Lung (tissue), 12 donors: ENCODE results near the gene LSM10. TPM values are rescaled to one million over a fixed set of nuclear protein-coding genes. Genes with fewer than 3 reads are reported as not detected.

Experiments used
- ATAC-seq: fragments of 200-7000 bp; cut with Tn5 transposase; one replicate; pipeline ENCODE4 v1.9.1; 2020; ENCODE audit warnings: moderate number of reproducible peaks; ENCODE audit not compliant: insufficient read depth, low FRiP score
- DNase-seq, 3 donors: peaks; one replicate each; pipeline ENCODE4 v3.0.0-alpha.2; 2013 to 2017
- H3K27ac ChIP-seq, 2 donors: one replicate each; pipeline ENCODE4 v1.5.1; 2013; ENCODE audit warnings: mild to moderate bottlenecking in 2 of 2, moderate library complexity in 2 of 2, control low read depth in 1 of 2, inconsistent platforms in 1 of 2, low read depth in 1 of 2, low read length in 1 of 2
- H3K27me3 ChIP-seq, 3 donors: one replicate each; pipeline ENCODE4 v1.5.1; 2013; ENCODE audit warnings: low read length in 2 of 3; ENCODE audit not compliant: control insufficient read depth in 3 of 3, insufficient read depth in 3 of 3
- H3K36me3 ChIP-seq, 4 donors: one replicate each; pipeline ENCODE4 v1.5.1; 2013; ENCODE audit warnings: low read length in 4 of 4, mild to moderate bottlenecking in 1 of 4, moderate library complexity in 1 of 4; ENCODE audit not compliant: control insufficient read depth in 4 of 4, insufficient read depth in 4 of 4
- H3K4me1 ChIP-seq, 5 donors: one replicate each; pipeline ENCODE4 v1.5.1; 2013; ENCODE audit warnings: low read length in 5 of 5, mild to moderate bottlenecking in 2 of 5, moderate library complexity in 1 of 5; ENCODE audit not compliant: control insufficient read depth in 5 of 5, insufficient read depth in 5 of 5
- H3K4me3 ChIP-seq: one replicate; pipeline ENCODE4 v1.5.1; 2013; ENCODE audit warnings: mild to moderate bottlenecking, control low read depth, moderate library complexity
- H3K9ac ChIP-seq, 2 donors: one replicate each; pipeline ENCODE4 v1.5.1; 2013; ENCODE audit warnings: low read length in 2 of 2, control low read depth in 1 of 2; ENCODE audit not compliant: insufficient read depth in 1 of 2
- H3K9me3 ChIP-seq, 4 donors: one replicate each; pipeline ENCODE4 v1.5.1; 2013; ENCODE audit warnings: low read length in 3 of 4, mild to moderate bottlenecking in 1 of 4, moderate library complexity in 1 of 4; ENCODE audit not compliant: control insufficient read depth in 4 of 4, insufficient read depth in 3 of 4
- WGBS, 2 donors: extraction: QIAGEN DNeasy Blood & Tissue Kit; methylation state at CpG; one replicate each; pipeline ENCODE4 v1.1.7; 2013; 5-methylcytosine and 5-hydroxymethylcytosine counted together
- polyA plus RNA-seq, 2 donors: library from polyadenylated mRNA; stranded (reverse); fragments of 200-250 nt; gene quantifications; one replicate each; pipeline ENCODE4 v1.2.1, GENCODE V29; 2013
- total RNA-seq, 2 donors: library from RNA; depleted of rRNA in 1 of 2; stranded (reverse); fragments of >200 nt in 1 of 2; gene quantifications; one replicate each; pipeline ENCODE4 v1.2.1, GENCODE V29; 2014 to 2021
- TF ChIP-seq, protein P1 (sequence below): IDR thresholded peaks from 2 replicates; pipeline ENCODE4 v1.5.1; 2012; ENCODE audit warnings: mild to moderate bottlenecking; ENCODE audit errors: control extremely low read depth, extremely low read depth
- donor health status: control.
- donor health status: control.
- donor health status: Bipolar disorder and iron deficiency.
- donor health status: healthy.
- donor health status: DM: yes; HTN: yes; CAD: no.

LSM10 gene
- total and polyA plus RNA-seq, 4 donors, result 10.7 to 70.6 (median 44.8) TPM

DNA sequence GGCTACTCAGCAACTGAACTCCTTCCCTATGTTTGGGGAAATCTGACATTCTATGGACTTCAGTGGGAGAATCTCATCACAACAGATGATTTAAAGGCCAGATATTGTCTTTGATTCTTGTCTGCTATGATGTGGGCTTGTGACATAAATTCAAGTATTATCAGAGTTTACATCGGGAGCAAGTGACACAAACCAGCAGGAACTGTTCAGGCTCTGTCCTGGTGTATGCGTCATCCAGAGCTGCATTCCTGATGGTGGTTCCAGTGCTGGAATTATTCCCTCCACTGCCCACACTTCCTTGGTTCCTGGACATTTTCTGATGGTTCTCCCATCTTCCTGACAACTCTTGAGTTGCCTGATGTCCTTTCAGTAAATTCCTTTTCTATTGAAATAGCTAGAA is 10.8 kb upstream of the LSM10 start:
- ATAC-seq, result no peak
- WGBS, 2 donors, result 65 to 80% methylated on average over 2 of the region's 2 CpGs
- H3K27me3 ChIP-seq, result no peaks in the 10 kb centered on the region
- H3K4me3 ChIP-seq, result no peak overlapping the region
- H3K9ac ChIP-seq, result no peak overlapping the region
- no peak for DNase-seq
- H3K27ac ChIP-seq, result no peak overlapping the region
- no peaks in the 10 kb centered on the region for H3K36me3 ChIP-seq
- TF ChIP-seq, protein P1, sequence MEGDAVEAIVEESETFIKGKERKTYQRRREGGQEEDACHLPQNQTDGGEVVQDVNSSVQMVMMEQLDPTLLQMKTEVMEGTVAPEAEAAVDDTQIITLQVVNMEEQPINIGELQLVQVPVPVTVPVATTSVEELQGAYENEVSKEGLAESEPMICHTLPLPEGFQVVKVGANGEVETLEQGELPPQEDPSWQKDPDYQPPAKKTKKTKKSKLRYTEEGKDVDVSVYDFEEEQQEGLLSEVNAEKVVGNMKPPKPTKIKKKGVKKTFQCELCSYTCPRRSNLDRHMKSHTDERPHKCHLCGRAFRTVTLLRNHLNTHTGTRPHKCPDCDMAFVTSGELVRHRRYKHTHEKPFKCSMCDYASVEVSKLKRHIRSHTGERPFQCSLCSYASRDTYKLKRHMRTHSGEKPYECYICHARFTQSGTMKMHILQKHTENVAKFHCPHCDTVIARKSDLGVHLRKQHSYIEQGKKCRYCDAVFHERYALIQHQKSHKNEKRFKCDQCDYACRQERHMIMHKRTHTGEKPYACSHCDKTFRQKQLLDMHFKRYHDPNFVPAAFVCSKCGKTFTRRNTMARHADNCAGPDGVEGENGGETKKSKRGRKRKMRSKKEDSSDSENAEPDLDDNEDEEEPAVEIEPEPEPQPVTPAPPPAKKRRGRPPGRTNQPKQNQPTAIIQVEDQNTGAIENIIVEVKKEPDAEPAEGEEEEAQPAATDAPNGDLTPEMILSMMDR, result no peak
- no peaks in the 10 kb centered on the region for H3K9me3 ChIP-seq
- H3K4me1 ChIP-seq, result no peaks in the 10 kb centered on the region

DNA sequence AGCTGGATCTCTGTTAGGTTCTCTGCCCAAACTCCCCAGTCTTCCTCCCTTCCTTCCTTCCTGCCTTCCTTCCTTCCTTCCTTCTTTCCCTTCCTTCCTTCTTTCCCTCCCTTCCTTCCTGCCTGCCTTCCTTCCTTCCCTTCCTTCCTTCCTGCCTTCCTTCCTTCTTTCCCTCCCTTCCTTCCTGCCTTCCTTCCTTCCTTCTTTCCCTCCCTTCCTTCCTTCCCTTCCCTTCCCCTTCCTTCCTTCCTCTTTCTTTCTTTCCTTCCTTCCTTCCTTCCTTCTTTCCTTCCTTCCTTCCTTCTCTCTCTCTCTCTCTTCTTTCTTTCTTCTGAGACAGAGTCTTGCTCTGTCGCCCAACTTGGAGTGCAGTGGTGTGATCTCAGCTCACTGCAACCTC is 8.7 kb upstream of the LSM10 start:
- H3K4me1 ChIP-seq, result peaks cover 0 to 2% (median 0%) of the 10 kb centered on the region in 5 donors
- no peak overlapping the region for H3K4me3 ChIP-seq
- no peaks in the 10 kb centered on the region for H3K27me3 ChIP-seq
- H3K36me3 ChIP-seq, result no peaks in the 10 kb centered on the region
- H3K27ac ChIP-seq, result no peak overlapping the region
- ATAC-seq (no peak), DNase-seq (no peak)
- H3K9me3 ChIP-seq, result no peaks in the 10 kb centered on the region
- H3K9ac ChIP-seq, result no peak overlapping the region
- 91 to 96% methylated on average over 1 of the region's 1 CpG for WGBS, 2 donors
- TF ChIP-seq, protein P1, result no peak

DNA sequence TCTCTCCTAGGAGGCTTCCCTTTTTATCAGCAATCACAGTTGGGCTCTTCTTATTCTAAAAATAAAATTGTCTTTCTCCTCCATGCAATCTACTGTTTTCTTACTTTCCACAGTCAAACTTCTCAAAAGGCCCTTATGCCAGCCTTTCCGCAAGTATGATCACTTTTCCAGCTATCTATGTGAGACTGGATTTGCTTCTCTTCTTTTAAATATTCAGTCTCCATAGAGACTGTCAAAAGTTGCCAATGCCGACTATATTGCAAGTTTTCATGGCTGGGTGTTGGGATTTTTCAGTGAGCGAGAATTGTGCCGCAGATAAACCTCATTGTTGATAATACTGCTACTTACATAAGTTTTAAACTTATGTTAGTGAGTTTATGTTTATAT is 4.8 kb upstream of the LSM10 start:
- TF ChIP-seq, protein P1, result no peak
- peaks cover 0 to 5% (median 3%) of the 10 kb centered on the region in 5 donors for H3K4me1 ChIP-seq
- no peaks in the 10 kb centered on the region for H3K9me3 ChIP-seq
- no peak overlapping the region for H3K4me3 ChIP-seq
- DNase-seq (no peak), ATAC-seq (no peak)
- no peaks in the 10 kb centered on the region for H3K36me3 ChIP-seq
- no peak overlapping the region for H3K27ac ChIP-seq
- H3K9ac ChIP-seq, result no peak overlapping the region
- WGBS, 2 donors, result 88 to 99% methylated on average over 4 of the region's 4 CpGs
- H3K27me3 ChIP-seq, result no peaks in the 10 kb centered on the region
